Smooth muscle cell (in vitro differentiated cells): ENCODE data around the gene UGT1A10. TPM values are rescaled to one million over a fixed set of nuclear protein-coding genes. Genes with fewer than 3 reads are reported as not detected.

Experiments
- DNase-seq: peaks from one replicate; lab custom pipeline; 2025; ENCODE audit not compliant: unreplicated experiment; lab: John Stamatoyannopoulos, UW
- H2AFZ ChIP-seq: fragments of 200-600 bp; sonication (generic); 2 replicates; pipeline ENCODE4 v1.6.0; 2016; ENCODE audit warnings: antibody characterized with exemption, low read depth, mild to moderate bottlenecking
- H3F3A ChIP-seq: fragments of 200-600 bp; sonication (generic); 2 replicates; pipeline ENCODE4 v1.6.0; 2017; ENCODE audit warnings: antibody characterized with exemption, low read depth
- H3K27ac ChIP-seq: fragments of 200-600 bp; sonication (generic); 2 replicates; pipeline ENCODE4 v1.5.1; 2016; ENCODE audit warnings: low read depth, mild to moderate bottlenecking
- H3K27me3 ChIP-seq: fragments of 200-600 bp; sonication (generic); 2 replicates; pipeline ENCODE4 v1.6.1; 2016; ENCODE audit warnings: low read depth, mild to moderate bottlenecking
- H3K36me3 ChIP-seq: fragments of 200-600 bp; sonication (generic); 2 replicates; pipeline ENCODE4 v1.5.1; 2016; ENCODE audit warnings: low read depth
- H3K4me1 ChIP-seq: fragments of 200-600 bp; sonication (generic); 2 replicates; pipeline ENCODE4 v1.5.1; 2016; ENCODE audit warnings: low read depth
- H3K4me2 ChIP-seq: fragments of 200-600 bp; sonication (generic); 2 replicates; pipeline ENCODE4 v1.6.0; 2016; ENCODE audit warnings: mild to moderate bottlenecking
- H3K4me3 ChIP-seq: fragments of 200-600 bp; sonication (generic); 2 replicates; pipeline ENCODE4 v1.5.1; 2016; ENCODE audit warnings: mild to moderate bottlenecking
- H3K79me2 ChIP-seq: fragments of 200-600 bp; sonication (generic); 2 replicates; pipeline ENCODE4 v1.6.0; 2016; ENCODE audit warnings: low read depth, mild to moderate bottlenecking
- H3K9ac ChIP-seq: fragments of 200-600 bp; sonication (generic); 2 replicates; pipeline ENCODE4 v1.6.0; 2016; ENCODE audit warnings: low read depth
- H3K9me3 ChIP-seq: fragments of 200-600 bp; sonication (generic); replicated peaks from 2 replicates; pipeline ENCODE4 v1.5.1; 2016; ENCODE audit warnings: low read depth
- H4K20me1 ChIP-seq: fragments of 200-600 bp; sonication (generic); 2 replicates; pipeline ENCODE4 v1.6.0; 2016; ENCODE audit warnings: low read depth
- CTCF ChIP-seq: fragments of 200-600 bp; sonication (generic); IDR thresholded peaks from 2 replicates; pipeline ENCODE4 v1.5.1; 2017; ENCODE audit warnings: borderline replicate concordance, mild to moderate bottlenecking, antibody characterized with exemption; ENCODE audit not compliant: insufficient read depth, poor library complexity, severe bottlenecking
- WGBS: methylation state at CpG from one replicate; pipeline ENCODE4 v1.1.7; 2016; ENCODE audit warnings: low lambda C conversion rate; 5-methylcytosine and 5-hydroxymethylcytosine counted together
- polyA plus RNA-seq: library from polyadenylated mRNA; unstranded; fragments of >200 nt; fragmentation: Nextera tagmentation; extraction: Ambion mirVana; gene quantifications from 2 replicates; pipeline ENCODE4 v1.2.1, GENCODE V29; 2016
- total RNA-seq: library from RNA; depleted of rRNA; stranded (reverse); fragments of >200 nt; gene quantifications from 2 replicates; pipeline ENCODE4 v1.2.3, GENCODE V29; 2014

UGT1A10 gene
- total and polyA plus RNA-seq, 2 experiments from 2014 or later = not detected

GRCh38 chr2:233803292-233803911, 167.2 kb downstream of the UGT1A10 start:
- TF ChIP-seq CTCF = no peak
- Histone ChIP-seq H3K9ac (no peak overlapping the region), H3K4me3 (no peak overlapping the region), H3F3A (no peaks in the 10 kb centered on the region), H3K4me1 (no peaks in the 10 kb centered on the region), H3K27me3 (no peaks in the 10 kb centered on the region), H3K36me3 (no peaks in the 10 kb centered on the region), H2AFZ (no peak overlapping the region), H4K20me1 (no peaks in the 10 kb centered on the region), H3K79me2 (no peaks in the 10 kb centered on the region), H3K27ac (no peak overlapping the region), H3K4me2 (no peak overlapping the region), H3K9me3 (no peaks in the 10 kb centered on the region)
- DNase-seq = no peak
- 77% methylated on average over 2 of the region's 2 CpGs for WGBS

DNA sequence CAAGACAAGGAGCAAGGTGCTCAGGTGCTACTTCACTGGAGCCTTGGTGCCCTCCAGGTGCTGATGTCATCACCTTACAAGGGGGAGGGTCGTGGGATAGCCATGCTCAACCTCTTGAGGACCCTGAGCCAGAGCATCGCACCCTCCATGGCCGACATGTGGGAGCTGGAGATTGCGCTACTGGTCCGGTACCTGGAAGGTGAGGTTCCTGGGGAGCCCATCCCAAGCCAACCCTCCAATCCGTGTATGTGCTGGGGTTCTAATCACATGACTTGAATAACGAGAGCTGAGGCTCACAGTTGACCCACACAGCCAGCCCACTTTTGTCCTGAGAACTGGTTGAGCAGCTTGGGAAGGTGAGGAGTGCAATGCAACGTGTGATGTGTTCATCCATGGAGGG, 167.7 kb downstream of the UGT1A10 start:
- no peaks in the 10 kb centered on the region for H3K79me2 ChIP-seq
- no peaks in the 10 kb centered on the region for H3K9me3 ChIP-seq
- H3K27me3 ChIP-seq = no peaks in the 10 kb centered on the region
- no peaks in the 10 kb centered on the region for H4K20me1 ChIP-seq
- no peaks in the 10 kb centered on the region for H3F3A ChIP-seq
- no peak overlapping the region for H3K9ac ChIP-seq
- 70% methylated on average over 8 of the region's 8 CpGs for WGBS
- H2AFZ ChIP-seq = no peak overlapping the region
- no peak overlapping the region for H3K27ac ChIP-seq
- no peak overlapping the region for H3K4me3 ChIP-seq
- no peaks in the 10 kb centered on the region for H3K4me1 ChIP-seq
- no peak for TF ChIP-seq CTCF
- no peaks in the 10 kb centered on the region for H3K36me3 ChIP-seq
- no peak overlapping the region for H3K4me2 ChIP-seq
- DNase-seq = no peak

- H3K4me3 ChIP-seq = no peak overlapping the region
These were observed 171.1 kb downstream of the UGT1A10 start for GRCh38 chr2:233807215-233807865.

More at GRCh38 chr2:233807215-233807865, 171.1 kb downstream of the UGT1A10 start:
- no peak overlapping the region for H3K27ac ChIP-seq
- WGBS = 71% methylated on average over 12 of the region's 12 CpGs
- no peaks in the 10 kb centered on the region for H3K9me3 ChIP-seq
- H3K4me1 ChIP-seq = no peaks in the 10 kb centered on the region
- H3K36me3 ChIP-seq = no peaks in the 10 kb centered on the region
- H3K9ac ChIP-seq = no peak overlapping the region
- no peak for TF ChIP-seq CTCF
- no peaks in the 10 kb centered on the region for H3K27me3 ChIP-seq
- no peaks in the 10 kb centered on the region for H3K79me2 ChIP-seq
- no peak for DNase-seq
- no peak overlapping the region for H2AFZ ChIP-seq
- no peaks in the 10 kb centered on the region for H4K20me1 ChIP-seq
- H3F3A ChIP-seq = no peaks in the 10 kb centered on the region
- H3K4me2 ChIP-seq = no peak overlapping the region
